Renal pelvis (tissue), 4 donors: ENCODE data around the gene CAPZB. TPM values are rescaled to one million over a fixed set of nuclear protein-coding genes. Genes with fewer than 3 reads are reported as not detected.

Experiments used
- DNase-seq: peaks from one replicate; pipeline ENCODE4 v3.0.0-alpha.2; 2013
- polyA plus RNA-seq, 3 donors: library from polyadenylated mRNA; unstranded; fragments of 120-200 nt; gene quantifications; one replicate each; pipeline ENCODE4 v1.2.1, GENCODE V29; 2013; ENCODE audit not compliant: insufficient read length in 3 of 3

Gene CAPZB
- polyA plus RNA-seq, 3 donors = 225 to 275 (median 245) TPM

GRCh38 chr1:19414515-19415121, 70.7 kb downstream of the CAPZB start:
- no peak for DNase-seq

- DNase-seq = no peak
Measured at GRCh38 chr1:19413999-19414398, 71.3 kb downstream of the CAPZB start.

DNA sequence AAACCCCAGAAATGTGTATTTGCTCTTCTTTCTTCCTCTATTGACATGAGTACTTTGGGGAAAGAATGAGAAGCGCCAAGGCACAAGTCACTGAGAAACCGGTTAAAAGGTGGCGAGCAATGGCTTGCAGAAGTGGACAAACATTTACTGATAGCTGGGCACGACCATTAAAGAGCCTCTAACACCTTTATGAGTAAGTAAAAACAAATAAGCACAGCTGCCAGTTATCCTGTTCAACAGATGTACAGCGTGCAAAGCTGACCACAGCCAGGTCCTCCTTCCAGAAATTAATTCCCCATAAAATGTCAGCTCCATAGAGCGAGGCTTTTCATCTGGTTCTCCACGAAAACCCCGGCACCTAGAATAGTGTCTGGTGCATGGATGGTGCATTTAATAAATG, 72.7 kb downstream of the CAPZB start:
- DNase-seq = no peak

- no peak for DNase-seq
Measured at GRCh38 chr1:19411612-19412011, 73.7 kb downstream of the CAPZB start.

DNA sequence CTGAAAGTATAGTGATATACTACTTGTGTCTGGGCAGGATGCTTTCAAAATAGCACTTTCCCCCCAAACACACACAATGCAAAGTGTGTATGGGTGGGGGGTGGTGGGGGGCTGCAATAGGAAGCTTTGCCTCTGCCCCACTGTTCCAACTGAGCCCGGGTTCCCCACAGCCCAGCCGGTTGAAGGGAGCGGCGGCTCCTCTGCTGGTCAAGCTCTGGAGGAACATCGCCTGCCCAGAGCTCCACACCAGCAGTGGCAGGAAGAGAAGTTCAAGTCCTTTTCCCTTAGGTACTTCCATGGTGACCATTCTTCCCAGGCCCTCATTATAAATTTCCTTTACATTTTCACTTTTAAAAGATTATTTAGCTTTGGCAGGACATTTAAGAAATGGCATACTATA, 74.9 kb downstream of the CAPZB start:
- DNase-seq = no peak

DNA sequence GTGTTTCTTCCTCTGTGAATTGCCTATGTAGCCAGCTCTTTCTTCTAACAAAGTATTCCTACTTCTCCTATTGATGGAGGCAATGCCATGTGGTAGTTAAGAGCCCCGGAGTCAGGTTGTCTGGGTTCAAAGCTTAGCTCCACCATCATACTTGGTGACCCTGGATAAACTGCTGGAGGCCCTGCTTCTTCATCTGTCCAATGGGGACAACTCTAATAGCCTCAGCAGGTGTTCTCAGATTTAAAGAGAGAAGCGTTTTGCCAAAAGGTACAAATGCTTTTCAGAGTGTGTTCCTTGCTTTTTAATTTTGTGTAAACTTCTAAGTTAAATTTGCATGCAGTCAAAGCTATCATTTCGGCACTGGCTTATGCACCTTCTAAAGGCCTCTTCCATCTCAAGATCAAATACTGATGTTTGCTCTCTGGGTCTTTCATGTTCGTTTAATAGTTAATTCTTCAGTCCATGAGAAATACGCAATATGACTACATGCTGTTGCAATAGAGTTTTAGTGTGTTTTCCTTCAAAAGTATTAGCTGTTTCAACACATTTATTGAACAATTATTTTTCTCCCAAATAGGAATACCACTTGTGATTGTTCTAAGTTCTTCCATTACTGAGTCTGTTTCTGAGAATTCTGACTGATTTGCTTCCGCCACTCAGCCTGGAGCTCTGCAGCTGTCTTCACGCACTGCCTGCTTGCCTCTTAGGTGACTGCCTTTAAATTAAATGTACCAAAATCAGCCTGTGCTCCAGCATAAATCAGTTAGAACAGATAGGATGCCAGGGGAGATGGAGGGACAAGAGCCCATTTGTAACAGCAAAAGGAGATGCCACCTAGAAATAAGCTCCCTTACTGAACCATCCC, 75.6 kb downstream of the CAPZB start:
- DNase-seq = no peak

- no peak for DNase-seq
Measured at GRCh38 chr1:19407494-19408096, 77.7 kb downstream of the CAPZB start.

GRCh38 chr1:19406680-19407079, 78.7 kb downstream of the CAPZB start:
- DNase-seq = no peak

- DNase-seq = peak; percentile 68
Measured at GRCh38 chr1:19405761-19406487, 79.4 kb downstream of the CAPZB start.

DNA sequence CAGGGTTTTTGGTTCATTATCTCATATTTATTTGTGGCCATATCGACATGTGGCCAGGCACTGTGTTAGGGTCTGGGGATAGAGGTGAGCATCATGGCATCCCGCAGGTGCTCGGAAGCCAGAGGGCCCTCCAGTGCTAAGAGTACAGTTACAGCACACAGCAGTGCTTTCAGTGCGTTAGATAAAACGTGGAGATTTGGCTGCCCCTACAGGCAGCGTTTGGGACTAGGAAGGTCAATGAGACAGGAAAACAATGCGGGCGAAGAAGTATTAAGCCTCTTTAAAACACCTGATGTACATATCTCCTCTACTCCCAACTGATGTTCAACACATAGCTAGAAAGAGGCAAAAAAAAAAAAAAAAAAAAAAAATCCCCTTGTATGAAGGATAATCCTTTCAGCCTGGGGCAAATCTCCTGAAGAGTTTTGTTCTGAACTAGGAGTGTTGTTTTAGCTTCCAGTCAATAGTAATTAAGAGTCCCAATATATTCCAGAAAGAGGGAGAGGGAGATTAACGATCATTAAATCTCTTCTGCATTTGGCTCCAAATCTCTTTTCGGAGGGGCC, 80.1 kb downstream of the CAPZB start:
- no peak for DNase-seq

- DNase-seq = no peak
Measured at GRCh38 chr1:19404748-19405147, 80.6 kb downstream of the CAPZB start.

- DNase-seq = no peak
Measured at GRCh38 chr1:19403256-19403655, 82.1 kb downstream of the CAPZB start.

GRCh38 chr1:19402031-19402813, 83.1 kb downstream of the CAPZB start:
- DNase-seq = no peak

GRCh38 chr1:19401535-19401889, 83.8 kb downstream of the CAPZB start:
- no peak for DNase-seq

- DNase-seq = no peak
Measured at GRCh38 chr1:19400875-19401534, 84.3 kb downstream of the CAPZB start.

GRCh38 chr1:19400192-19400611, 85.1 kb downstream of the CAPZB start:
- DNase-seq = no peak

DNA sequence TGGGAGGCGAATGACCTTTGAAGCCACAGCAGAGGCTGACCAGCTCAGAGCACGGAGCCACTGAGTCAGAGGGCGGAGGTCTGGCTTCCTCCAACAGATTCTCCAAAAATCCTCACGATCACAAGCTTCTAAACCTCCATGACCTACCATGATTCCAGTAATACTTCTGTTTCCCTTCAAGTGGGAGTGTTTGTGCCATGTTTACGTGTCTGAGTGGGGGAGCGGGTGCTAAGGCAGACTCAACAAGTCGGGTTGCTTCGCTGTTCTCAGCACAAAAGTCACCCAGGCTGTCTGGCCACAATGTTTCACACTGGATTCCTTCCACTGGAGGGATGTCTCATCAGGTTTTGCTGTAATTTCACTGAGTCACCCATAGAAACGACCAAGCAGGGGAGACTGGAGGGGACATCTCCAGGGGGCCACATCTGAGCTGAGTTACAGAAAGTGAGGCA, 87.0 kb downstream of the CAPZB start:
- no peak for DNase-seq

GRCh38 chr1:19397217-19397945, 88.0 kb downstream of the CAPZB start:
- no peak for DNase-seq

GRCh38 chr1:19396280-19396679, 89.1 kb downstream of the CAPZB start:
- DNase-seq = no peak

DNA sequence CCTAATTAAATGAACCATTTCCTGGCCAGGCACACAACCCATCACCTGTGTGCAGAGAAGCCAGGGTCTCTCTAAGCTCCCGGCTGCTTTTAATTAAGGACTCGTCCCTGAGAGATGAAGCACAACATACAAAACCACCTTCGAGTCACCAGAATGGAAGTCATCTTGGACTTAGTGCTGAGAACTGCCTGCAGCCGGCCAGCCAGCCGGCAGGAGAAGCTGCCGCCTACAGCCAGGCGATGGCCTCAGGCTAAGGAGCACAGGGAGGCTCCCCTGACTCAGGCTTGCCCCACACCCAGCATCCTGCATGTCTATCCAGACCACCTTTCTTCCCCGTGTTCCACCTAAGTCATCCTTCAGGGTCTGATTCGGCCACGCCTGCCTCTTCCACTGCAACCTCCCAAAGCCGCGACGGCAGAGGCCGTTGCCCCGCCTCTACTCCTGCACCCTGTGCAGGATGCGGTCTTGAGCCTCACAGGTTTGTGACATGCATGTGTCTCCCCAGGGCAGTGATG, 89.6 kb downstream of the CAPZB start:
- no peak for DNase-seq
